GM21619 (cell line): ENCODE measurements around the gene UBE2E2.

Source experiments
- ATAC-seq: cut with Tn5 transposase; IDR thresholded peaks from one replicate; pipeline ENCODE4 v1.9.1; 2021; ENCODE audit not compliant: unreplicated experiment

UBE2E2 gene

GRCh38 chr3:23272820-23273219 is 69.7 kb downstream of the UBE2E2 start:
- ATAC-seq, result no peak

- no peak for ATAC-seq
Observed at GRCh38 chr3:23275061-23275460, 71.9 kb downstream of the UBE2E2 start.

GRCh38 chr3:23275814-23276213 is 72.7 kb downstream of the UBE2E2 start:
- no peak for ATAC-seq

- no peak for ATAC-seq
Observed at GRCh38 chr3:23276913-23277658, 74.0 kb downstream of the UBE2E2 start.

- no peak for ATAC-seq
Observed at GRCh38 chr3:23277688-23278087, 74.6 kb downstream of the UBE2E2 start.

- ATAC-seq, result no peak
Observed at GRCh38 chr3:23283625-23284024, 80.5 kb downstream of the UBE2E2 start.

GRCh38 chr3:23288286-23288685 is 85.2 kb downstream of the UBE2E2 start:
- ATAC-seq, result no peak

- no peak for ATAC-seq
Observed at GRCh38 chr3:23288715-23289114, 85.6 kb downstream of the UBE2E2 start.

GRCh38 chr3:23292432-23292831 is 89.3 kb downstream of the UBE2E2 start:
- ATAC-seq, result no peak

GRCh38 chr3:23294770-23295387 is 91.8 kb downstream of the UBE2E2 start:
- ATAC-seq, result no peak

- ATAC-seq, result no peak
Observed at GRCh38 chr3:23301819-23302218, 98.7 kb downstream of the UBE2E2 start.

GRCh38 chr3:23302271-23302670 is 99.1 kb downstream of the UBE2E2 start:
- ATAC-seq, result no peak

GRCh38 chr3:23303601-23304217 is 100.6 kb downstream of the UBE2E2 start:
- no peak for ATAC-seq

GRCh38 chr3:23304424-23304823 is 101.3 kb downstream of the UBE2E2 start:
- no peak for ATAC-seq

GRCh38 chr3:23308986-23309625 is 106.0 kb downstream of the UBE2E2 start:
- no peak for ATAC-seq

- ATAC-seq, result no peak
Observed at GRCh38 chr3:23312866-23313265, 109.7 kb downstream of the UBE2E2 start.

- ATAC-seq, result no peak
Observed at GRCh38 chr3:23314981-23315762, 112.0 kb downstream of the UBE2E2 start.

- ATAC-seq, result no peak
Observed at GRCh38 chr3:23316924-23317323, 113.8 kb downstream of the UBE2E2 start.

- ATAC-seq, result no peak
Observed at GRCh38 chr3:23319366-23320312, 116.5 kb downstream of the UBE2E2 start.
